GM12873 (cell line): ENCODE data around the gene SRSF2.

ENCODE experiments used
- TF ChIP-seq, protein P1 (sequence below): IDR thresholded peaks from 2 replicates; pipeline ENCODE4 v1.5.1; 2012; ENCODE audit warnings: low read depth, mild to moderate bottlenecking, moderate library complexity, low read length, control low read depth; ENCODE audit not compliant: insufficient read depth; ENCODE audit errors: missing control alignments

The SRSF2 gene

DNA sequence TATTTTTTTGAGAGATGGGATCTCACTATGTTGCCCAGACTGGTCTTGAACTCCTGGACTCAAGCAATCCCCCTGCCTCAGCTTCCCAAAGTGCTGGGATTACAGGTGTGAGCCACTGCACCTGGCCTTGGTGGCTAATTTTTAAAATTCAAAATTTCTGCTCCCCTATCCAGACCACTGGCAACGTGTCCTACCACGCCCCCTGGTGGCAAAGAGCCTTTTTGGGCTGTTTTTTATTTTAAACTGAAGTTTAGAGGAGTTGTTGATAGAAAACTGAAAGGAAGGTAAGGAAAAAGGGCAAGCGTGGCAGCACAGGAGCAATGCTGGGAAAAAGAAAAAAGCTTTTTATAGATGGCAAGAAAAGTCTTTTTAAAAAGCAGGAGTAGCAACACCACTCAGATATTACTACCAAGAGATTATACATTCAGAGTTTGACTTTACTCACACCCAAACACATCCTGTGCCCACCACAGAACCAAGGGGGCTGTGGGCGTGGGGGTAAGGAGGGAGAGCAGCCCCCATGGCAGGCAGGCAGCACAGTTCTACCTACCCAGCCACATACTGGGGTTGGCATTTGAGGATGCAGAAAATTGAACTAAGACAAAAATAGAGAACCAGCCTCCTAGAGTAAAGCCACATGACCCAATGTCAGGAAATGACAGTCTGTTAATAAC, 22.2 kb downstream of the SRSF2 start:
- TF ChIP-seq, protein P1, sequence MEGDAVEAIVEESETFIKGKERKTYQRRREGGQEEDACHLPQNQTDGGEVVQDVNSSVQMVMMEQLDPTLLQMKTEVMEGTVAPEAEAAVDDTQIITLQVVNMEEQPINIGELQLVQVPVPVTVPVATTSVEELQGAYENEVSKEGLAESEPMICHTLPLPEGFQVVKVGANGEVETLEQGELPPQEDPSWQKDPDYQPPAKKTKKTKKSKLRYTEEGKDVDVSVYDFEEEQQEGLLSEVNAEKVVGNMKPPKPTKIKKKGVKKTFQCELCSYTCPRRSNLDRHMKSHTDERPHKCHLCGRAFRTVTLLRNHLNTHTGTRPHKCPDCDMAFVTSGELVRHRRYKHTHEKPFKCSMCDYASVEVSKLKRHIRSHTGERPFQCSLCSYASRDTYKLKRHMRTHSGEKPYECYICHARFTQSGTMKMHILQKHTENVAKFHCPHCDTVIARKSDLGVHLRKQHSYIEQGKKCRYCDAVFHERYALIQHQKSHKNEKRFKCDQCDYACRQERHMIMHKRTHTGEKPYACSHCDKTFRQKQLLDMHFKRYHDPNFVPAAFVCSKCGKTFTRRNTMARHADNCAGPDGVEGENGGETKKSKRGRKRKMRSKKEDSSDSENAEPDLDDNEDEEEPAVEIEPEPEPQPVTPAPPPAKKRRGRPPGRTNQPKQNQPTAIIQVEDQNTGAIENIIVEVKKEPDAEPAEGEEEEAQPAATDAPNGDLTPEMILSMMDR, result peak; percentile 70

DNA sequence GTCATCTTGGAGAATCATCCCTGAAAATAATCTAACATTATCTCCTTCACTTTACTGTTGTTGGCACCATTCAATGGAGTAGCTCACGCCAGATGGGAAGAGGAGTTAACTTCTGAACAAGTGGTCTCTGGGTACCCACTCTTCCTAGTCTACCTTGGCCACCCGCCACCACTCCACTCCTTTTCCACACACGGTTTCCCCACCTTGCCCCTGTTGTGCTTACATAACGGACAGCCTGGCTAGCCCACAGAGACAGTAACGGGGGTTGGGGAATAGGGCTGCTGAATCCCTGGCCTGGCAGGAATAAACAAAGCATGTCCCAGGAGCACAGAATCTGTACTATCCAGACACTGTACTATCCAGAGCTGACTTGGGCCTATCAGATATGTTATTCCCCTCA, 22.8 kb downstream of the SRSF2 start:
- TF ChIP-seq, protein P1, result no peak

DNA sequence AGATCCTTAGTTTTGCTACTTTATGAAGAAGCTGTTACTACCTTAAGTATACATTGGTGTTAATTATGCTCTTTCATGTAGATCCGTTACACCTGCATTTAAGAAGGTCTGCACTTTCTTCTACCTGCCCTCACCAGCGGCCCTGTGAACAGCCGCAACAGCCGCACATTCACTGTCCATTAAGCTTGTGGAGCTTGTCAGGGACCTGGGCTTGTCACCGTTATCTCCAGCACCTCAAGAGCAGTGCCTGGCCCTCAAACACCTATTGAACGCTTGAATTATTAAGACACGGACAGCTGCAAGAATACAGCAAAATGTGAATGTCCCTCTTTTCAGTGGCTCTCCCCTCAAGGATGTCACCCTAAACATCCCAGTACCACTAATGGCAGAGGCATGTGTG, 23.4 kb downstream of the SRSF2 start:
- TF ChIP-seq, protein P1, result no peak

DNA sequence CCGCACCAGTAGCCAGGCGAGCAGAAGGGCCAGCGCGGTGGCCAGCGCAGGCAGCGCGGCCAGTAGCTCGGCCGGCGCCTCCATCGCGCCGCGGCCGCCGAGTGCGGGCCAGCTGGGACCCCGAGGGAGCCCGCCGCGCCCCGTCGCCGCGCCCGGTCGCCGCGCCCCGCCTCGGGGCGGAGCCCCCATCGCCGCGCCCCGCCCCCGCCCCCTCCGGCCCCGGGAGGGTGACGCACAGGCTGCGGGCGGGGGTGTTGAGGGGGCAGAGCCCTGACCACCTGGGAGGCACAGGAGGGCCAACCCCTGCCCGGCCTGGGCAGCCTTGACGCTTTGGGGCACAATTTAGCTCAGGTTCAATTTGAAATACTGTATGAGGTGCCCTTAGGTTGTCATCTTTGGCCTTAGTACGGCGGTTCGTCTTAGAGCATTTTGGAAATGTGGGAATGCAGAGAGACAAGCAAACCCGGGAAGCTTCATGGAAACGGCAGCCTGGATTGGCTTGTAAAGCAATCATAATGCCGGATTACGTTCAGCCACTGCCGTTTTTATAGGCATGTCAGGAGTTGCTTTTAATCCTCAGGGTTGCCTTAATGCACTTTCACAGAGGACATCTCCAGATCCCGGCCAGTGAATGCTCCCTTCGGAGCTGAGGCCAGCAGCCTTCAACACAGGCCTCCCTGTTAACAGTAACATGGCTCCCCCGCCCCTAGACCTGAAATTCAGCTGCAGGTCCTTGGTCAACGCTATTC, 26.1 kb downstream of the SRSF2 start, which contains the start of gene MXRA7:
Gene MXRA7, minus strand, starts transcription at position 103 of the 749 bp plus-strand sequence. Its CDS starts 19 bp downstream, at position 84.
- TF ChIP-seq, protein P1, result no peak

DNA sequence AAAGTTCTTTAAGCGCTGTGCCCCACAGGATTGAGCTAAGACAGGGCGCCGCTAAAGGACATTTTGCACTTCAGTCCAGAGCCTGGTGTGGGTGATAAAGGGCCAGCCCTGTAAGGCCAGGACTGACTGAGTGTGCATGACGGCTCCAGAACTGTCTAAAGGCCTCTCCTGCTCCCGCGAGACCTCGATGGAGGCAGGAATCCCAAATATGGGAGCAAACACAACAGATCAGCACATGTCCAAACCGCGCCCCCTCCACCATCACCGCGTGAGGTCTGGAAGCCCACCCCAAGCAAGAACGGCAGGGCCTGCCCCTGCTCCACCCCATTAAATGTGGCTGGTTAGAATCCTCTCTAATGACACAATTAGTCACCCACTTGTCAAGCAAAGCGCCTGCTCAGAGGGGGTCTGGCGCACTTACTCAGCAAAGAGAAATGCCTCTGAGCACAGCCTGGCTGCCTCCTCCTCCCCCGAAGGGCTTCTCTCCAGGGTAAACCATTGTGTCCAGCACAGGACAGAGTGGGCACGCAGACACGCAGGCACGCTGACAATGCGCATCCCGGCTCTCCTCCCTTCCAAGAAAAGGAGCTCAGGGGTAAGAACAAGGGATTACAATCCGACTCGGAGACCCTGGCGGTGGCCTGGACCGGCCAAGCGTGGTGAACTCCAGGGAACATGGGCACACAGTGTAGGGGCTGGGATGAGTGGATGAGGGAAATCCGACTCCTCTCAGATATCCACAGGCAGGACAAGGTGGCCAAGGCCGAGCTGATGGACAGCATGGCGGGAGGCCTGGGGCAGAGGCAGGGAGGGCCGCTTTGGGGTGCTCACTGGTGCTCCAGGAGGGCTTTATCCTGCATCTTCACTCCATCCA, 27.8 kb downstream of the SRSF2 start:
- TF ChIP-seq, protein P1, result no peak

DNA sequence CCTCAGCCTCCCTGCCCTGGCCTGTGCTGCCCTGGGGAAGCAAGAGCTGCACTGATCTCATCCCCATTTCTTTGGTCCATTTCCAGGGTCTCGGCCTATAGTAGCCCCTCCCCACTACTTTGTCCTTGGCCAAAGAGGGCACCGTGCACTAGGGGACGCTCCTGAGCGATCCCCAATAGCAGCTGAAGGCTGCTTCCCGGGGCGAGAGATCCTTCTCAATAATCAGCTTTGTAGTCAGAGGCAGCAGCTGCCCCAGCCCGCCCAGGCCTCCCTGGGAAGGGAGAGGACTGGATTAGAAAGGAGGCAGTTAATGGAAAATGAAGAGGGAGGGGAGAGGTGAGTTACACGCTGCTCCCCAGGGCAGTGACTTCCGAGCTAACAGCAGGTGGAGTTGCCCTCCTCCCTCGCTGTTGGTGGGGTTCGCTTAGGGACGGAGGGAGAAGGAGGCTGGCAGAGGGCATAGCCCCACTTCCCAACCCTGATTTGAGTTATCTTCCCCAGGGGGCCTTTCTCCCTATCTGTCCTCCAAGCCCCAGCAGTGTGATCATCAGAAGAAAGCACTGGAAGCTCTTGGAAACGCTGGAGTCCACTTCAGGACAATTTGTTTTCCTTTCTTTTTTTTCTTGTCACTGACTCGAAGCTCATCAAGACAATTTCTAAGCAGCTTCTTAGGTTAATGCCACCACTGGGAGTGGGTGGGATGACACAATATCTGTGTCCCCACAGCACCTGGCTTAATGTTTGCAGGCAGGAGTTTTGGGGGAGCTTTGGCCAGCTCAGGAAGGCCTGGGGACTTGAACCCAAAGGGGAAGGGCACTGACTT, 28.9 kb downstream of the SRSF2 start:
- TF ChIP-seq, protein P1, result peak; percentile 24
